RKO (cell line): ENCODE measurements around the gene SNAP29.
"Not testable (repeated sequence)": the region's sequence is repeated elsewhere in the genome, so short reads cannot be mapped to it uniquely, and the experiment has no call there.

Source experiments
- DNase-seq: peaks from one replicate; pipeline ENCODE4 v3.0.0-alpha.2; 2016; ENCODE audit warnings: low spot score

SNAP29 gene

GRCh38 chr22:20858615-20859416, at the start of gene SNAP29, which contains the start of gene PI4KA:
SNAP29 (plus strand) TSS chr22:20859007; CDS start chr22:20859111, 104 bp downstream.
PI4KA (minus strand) TSS chr22:20858811; CDS start chr22:20858725, 86 bp downstream.
- peak; percentile 98 for DNase-seq

GRCh38 chr22:20809538-20810185, 49.1 kb upstream of the SNAP29 start:
- DNase-seq: no peak

- no peak for DNase-seq
Measured at GRCh38 chr22:20810645-20811044, 48.2 kb upstream of the SNAP29 start.

- DNase-seq: no peak
Measured at GRCh38 chr22:20811171-20811570, 47.6 kb upstream of the SNAP29 start.

- no peak for DNase-seq
Measured at GRCh38 chr22:20811971-20812660, 46.7 kb upstream of the SNAP29 start.

GRCh38 chr22:20813056-20813455, 45.8 kb upstream of the SNAP29 start:
- DNase-seq: no peak

- no peak for DNase-seq
Measured at GRCh38 chr22:20814221-20814808, 44.5 kb upstream of the SNAP29 start.

GRCh38 chr22:20815477-20816050, 43.2 kb upstream of the SNAP29 start:
- DNase-seq: no peak

- no peak for DNase-seq
Measured at GRCh38 chr22:20816559-20816958, 42.2 kb upstream of the SNAP29 start.

- DNase-seq: no peak
Measured at GRCh38 chr22:20818471-20818870, 40.3 kb upstream of the SNAP29 start.

GRCh38 chr22:20819471-20819870, 39.3 kb upstream of the SNAP29 start:
- DNase-seq: no peak

- DNase-seq: not testable (repeated sequence)
Measured at GRCh38 chr22:20821717-20822239, 37.0 kb upstream of the SNAP29 start.

GRCh38 chr22:20822240-20822639, 36.6 kb upstream of the SNAP29 start:
- no peak for DNase-seq

- no peak for DNase-seq
Measured at GRCh38 chr22:20823264-20823663, 35.5 kb upstream of the SNAP29 start.

- DNase-seq: not testable (repeated sequence)
Measured at GRCh38 chr22:20825216-20825615, 33.6 kb upstream of the SNAP29 start.

- DNase-seq: no peak
Measured at GRCh38 chr22:20825624-20826023, 33.2 kb upstream of the SNAP29 start.

GRCh38 chr22:20826373-20827152, 32.2 kb upstream of the SNAP29 start:
- DNase-seq: not testable (repeated sequence)

- no peak for DNase-seq
Measured at GRCh38 chr22:20829491-20830134, 29.2 kb upstream of the SNAP29 start.

GRCh38 chr22:20833225-20833665, 25.6 kb upstream of the SNAP29 start:
- DNase-seq: no peak

GRCh38 chr22:20834206-20834605, 24.6 kb upstream of the SNAP29 start:
- no peak for DNase-seq
